NCI-H2081 (cell line): ENCODE results near the gene PPP1CB.
"Not testable (repeated sequence)": the region's sequence is repeated elsewhere in the genome, so short reads cannot be mapped to it uniquely, and the experiment has no call there.

ENCODE experiments used
- DNase-seq, 2 experiments: peaks; one replicate each; lab custom pipeline; 2025; lab: John Stamatoyannopoulos, UW

PPP1CB gene

DNA sequence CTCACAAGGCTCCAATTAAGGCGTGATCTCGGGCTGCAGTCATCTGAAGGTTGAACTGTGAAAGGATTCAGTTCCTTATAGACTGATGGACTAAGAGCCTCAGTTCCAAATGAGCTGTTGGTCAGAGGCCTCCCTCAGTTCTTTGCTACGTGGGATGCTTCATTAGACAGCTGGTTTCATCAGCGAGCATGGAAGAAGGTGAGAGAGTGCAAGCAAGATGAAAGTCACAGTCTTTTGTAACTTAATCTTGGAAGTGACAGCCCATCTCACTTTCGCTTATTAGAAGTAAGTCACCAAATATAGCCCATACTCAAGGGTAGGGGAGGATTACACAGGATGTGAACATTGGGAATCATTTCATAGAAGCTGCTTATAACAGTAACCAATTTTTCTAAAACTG lies 26.8 kb downstream of the PPP1CB start:
- no peak for DNase-seq

DNA sequence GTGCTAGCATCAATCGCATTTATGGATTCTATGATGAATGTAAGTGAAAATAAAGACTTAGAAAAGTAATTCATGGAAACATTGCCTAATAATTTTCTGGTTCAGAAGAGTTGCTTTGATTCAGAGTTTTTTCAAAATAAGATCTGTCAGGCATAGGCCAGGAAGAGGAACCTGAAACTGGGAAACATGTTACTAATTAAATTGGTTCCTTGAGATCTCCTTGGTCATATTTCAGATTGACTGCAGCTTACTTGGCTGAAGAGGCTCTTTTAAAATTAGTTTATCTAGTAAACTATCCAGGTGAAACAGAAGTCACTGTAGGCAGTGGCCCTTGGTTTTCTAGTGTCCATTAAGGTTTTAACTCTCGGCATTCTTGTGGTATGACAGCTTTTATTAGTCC lies 27.4 kb downstream of the PPP1CB start:
- no peak for DNase-seq

DNA sequence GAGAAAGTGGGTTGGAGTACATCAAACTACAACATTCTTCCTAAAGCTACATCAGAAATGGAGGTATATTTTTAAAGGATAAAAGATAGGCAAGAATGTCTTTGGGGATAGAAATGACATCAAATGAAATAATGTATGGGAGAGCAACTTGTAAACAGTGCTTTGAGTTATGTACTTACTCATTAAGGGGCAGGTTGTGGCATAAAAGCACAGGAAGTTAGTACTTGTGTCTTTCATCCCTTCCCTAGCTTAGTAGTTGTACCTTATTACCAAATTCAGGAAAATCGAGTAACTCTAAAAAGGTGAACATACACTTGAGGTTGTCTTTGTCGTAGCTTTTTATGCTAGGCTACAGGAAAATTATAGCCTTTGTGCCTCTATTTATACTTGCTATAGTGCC lies 28.9 kb downstream of the PPP1CB start:
- peak in 1 of 2 experiments; percentile 70 for DNase-seq

DNA sequence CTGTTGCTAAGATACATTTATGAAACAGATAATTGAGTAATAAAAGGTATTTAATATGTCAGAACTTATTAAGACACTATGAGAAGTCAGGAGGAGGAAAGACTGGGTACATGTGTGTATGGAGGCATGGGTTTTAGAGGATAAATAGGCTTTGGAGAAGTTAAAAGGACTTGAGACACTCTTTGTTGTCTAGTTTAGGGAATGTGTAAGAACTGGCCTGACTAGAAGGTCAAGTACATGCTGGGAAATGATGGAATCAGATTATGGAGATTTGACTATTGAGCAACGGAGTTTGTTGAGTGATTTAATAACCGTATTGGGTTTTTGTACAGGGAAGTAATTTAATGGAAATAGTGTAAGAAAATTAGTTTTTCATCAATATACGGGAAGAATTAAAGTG lies 30.8 kb downstream of the PPP1CB start:
- DNase-seq = no peak

DNA sequence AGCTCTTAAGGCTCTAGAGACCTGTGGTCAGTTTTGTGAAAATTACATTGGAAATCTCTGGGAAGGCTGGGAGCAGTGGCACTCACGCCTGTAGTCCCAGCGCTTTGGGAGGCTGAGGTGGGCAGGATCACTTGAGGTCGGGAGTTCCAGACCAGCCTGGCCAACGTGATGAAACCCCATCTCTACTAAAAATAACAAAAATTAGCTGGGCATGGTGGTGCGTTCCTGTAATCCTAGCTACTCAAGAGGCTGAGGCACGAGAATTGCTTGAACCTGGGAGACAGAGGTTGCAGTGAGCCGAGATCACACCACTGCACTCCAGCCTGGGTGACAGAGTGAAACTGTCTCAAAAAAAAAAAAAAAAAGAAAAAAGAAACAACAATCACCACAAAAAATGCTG lies 32.9 kb downstream of the PPP1CB start:
- DNase-seq = not testable (repeated sequence)

DNA sequence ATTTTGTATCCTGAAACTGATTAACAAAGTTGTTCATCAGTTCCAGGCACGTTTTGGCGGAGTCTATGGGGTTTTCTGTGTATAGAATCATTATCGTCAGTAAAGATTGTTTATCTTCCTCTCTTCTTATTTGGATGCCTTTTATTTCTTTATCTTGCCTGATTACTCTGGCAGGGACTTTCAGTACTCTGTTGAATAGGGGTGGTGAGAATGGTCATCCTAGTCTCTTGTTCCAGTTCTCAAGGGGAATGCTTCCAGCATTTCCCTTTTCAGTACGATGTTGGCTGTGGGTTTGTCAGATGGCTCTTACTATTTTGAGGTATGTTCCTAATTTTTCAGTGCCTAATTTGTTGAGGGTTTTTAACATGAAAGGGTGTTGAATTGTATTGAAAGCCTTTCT lies 45.0 kb downstream of the PPP1CB start:
- no peak for DNase-seq

DNA sequence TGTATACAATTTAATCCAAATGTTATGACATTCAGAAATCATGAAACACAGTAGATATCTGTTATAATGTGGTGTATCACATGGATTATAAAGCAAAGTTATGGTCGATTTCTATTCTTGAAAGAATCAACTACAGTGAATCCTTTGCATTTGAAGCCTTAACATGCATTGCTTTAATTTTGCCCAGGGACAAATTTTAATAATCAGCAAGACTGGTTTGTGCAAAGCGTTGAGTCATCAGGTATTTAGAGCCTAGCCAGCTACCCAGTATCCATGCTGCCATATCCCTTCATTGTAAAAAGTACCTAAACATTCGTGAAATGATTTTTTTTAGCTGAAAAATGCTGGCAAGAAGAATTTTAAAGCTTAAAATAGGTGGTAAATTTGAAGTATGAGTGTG lies 50.1 kb downstream of the PPP1CB start:
- no peak for DNase-seq

DNA sequence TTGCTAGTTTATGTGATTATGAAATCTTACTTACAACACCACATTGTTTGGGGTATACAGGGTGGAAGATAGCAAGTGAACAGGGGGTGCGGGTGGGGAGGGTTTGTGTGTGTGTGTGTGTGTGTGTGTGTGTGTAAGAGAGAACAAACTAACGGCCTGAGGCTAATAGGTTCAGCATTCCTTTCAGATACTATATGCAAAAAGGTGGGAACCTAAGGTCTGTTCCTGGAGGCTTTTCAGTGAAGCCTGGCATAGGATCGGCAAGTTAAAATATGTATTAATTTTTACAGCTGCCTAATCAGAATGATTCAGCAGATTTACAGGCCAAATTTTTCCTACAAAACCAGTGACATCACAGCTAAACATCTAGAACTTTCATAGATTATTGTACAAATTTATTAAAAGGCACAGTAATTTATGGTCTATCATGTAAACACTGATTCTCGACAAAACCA lies 51.4 kb downstream of the PPP1CB start:
- no peak for DNase-seq

DNA sequence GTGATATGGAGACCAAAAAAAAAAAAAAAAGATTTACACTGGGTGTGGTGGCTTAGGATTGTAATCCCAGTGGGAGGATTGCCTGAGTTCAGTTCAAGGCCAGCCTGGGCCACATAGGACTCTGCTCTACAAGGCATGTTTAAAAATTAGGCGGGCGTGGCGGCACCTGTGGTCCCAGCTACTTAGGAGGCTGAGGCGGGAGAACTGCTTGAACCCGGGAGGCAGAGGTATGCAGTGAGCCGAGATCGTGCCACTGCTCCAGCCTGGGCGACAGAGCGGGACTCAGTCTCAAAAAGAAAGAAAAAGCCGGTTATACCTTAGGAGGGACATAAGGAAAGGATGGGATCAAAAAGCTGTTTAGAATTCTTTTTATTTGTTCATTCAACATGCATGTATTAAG lies 58.3 kb downstream of the PPP1CB start:
- DNase-seq = no peak

DNA sequence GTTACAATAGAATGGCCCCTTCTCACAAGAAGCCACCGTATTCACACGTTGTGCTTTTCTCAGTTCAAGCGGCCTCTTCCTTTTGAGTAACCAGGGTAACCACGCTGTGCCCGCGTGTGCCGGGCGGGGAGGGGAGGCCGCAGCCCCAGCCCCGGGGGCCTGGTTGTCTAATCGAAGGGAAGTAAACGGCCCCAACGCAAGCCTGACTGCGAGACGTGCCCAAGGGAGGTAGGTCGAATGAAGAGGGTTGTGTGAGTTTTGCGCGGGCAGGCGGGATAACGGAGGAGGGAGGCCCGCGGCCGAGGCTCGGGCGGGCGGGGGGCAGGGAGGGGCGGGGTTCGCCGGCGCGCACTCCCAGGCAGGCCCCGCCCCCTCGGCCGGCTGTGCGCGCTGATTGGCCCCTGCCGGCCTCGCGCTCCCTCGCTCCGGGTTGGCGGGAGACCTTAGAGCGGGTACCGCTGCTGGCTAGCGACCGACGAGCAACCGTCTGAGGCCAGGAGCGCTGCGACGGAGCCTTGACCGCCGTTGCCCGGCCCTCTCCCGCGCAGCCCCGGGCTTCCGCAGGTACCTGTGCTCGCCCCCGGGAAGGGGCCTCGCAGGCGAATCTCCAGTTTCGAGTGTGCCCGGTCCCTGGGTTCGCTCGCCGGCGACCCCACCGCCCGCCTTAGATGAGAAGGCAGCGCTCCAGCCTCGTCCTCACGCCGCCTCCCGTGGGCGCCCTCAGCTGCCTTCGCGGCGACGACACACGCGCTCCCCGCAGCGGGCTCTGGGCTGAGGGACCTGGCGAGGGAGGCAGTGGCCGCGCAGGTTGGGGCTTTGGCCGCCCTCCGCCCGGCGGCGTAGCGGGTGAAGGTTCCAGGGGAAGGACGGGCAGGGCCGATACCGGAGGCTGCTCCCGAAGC lies 59.0 kb downstream of the PPP1CB start, which contains the start of gene SPDYA:
SPDYA (plus strand) TSS at position 451 of the 902 bp plus-strand sequence. CDS start 5,181 bp downstream, outside the sequence.
- DNase-seq = no peak

DNA sequence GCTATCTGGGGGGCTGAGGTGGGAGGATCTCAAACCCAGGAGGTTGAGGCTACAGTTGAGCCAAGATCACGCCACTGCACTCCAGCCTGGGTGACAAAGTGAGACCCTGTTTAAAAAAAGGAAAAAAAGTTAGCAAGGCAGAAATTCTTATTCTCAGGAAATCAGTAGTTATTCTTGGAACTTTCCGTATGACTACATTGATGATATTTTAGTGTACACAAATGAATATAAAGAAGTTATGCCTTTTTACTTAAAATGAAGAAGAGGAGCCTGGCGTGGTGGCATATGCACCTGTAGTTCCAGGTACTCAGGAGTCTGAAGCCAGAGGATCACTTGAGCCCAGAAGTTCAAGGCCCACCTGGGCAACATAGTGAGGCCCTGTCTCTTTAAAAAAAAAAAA lies 66.4 kb downstream of the PPP1CB start:
- DNase-seq = no peak

DNA sequence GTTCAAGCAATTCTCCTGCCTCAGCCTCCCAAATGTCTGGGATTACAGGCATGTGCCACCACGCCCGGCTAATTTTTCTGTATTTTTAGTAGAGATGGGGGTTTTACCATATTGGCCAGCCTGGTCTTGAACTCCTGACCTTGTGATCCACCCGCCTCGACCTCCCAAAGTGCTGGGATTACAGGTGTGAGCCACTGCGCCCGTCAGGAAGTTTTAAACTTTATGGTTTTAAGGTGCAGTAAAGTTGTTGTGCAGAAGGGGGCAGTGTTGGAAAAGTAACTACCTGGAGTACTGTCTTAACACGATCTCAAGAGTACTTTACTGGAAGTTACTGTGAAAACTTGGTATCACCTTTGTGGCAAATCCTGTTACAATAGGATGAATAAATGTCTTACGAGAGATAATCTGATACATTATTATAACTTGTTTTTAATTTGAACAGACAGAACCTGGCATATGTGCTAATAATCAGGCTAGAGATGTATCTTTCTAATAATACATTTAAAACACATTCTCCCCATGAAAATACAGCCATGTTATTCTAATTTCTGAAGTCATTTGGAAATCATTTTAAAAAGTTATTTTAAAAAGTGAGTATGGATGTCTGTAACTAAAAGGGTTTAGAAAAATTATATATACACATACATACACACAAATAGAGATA lies 69.8 kb downstream of the PPP1CB start:
- DNase-seq = peak; percentile 42 to 50

DNA sequence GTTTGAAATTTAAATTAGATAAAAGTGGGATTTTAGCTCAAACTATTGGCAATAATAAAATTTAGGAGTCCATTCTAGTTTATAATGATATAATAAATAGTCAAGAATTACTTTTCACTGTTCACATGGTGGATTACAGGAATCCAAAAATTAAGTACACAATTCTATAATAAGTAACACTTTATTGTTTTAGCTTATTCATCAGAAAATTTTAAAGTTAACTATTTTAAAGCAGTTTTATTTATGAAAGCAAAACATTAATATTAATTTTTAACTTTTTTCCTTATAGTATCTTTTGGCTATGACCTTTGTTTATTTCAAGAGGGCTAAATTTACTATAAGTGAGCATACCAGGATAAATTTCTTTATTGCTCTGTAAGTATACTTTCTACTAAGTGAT lies 70.4 kb downstream of the PPP1CB start:
- no peak for DNase-seq

DNA sequence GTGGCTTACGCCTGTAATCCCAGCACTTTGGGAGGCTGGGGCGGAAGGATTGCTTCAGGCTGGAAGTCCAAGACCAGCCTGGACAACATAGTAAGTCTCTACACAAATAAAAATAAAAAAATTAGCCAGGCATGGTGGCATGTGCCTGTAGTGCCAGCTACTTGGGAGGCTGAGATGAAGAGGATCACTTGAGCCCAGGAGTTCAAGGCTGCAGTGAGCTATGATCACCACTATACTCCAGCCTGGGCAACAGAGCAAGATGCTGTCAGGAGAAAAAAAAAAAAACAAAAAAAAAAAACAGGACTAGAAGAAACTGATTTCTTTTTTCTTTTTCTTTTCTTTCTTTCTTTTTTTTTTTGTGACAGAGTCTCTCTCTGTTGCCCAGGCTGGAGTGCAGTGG lies 72.6 kb downstream of the PPP1CB start:
- no peak for DNase-seq

DNA sequence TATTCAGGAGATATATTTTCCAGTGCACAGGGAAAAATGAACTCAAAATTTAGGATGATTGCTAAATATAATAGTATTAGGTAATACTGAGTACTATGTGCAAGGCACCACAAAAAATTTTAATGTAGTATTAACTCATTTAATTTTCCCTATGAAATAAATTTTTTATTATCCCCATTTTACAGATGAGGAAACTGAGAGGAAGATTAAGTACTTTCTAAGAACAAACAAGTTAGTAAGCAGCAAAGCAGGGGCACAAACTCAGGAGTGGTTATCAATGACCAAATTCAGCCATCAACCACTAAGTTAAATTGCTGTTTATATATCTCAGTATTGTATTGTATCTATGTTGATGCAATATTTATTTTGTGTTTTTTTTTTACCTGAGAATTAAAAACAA lies 73.2 kb downstream of the PPP1CB start:
- no peak for DNase-seq

DNA sequence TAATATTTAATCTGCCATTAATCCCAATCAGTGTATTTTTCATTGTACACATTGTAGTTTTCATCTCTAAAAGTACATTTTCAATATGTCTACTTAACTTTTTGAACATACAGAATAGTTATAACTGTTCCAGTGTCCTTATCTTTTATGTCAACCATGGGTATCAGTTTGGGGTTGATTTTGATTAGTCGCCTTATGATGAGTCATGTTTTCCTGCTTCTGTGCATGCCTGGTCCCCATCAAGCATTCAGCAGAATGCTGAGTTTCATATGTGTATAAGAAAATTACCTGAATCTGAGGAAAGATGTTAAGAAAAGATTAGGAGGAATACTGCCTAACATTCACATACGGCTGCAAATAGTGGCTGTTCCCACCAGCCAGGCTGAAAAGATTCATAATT lies 76.8 kb downstream of the PPP1CB start:
- no peak for DNase-seq

DNA sequence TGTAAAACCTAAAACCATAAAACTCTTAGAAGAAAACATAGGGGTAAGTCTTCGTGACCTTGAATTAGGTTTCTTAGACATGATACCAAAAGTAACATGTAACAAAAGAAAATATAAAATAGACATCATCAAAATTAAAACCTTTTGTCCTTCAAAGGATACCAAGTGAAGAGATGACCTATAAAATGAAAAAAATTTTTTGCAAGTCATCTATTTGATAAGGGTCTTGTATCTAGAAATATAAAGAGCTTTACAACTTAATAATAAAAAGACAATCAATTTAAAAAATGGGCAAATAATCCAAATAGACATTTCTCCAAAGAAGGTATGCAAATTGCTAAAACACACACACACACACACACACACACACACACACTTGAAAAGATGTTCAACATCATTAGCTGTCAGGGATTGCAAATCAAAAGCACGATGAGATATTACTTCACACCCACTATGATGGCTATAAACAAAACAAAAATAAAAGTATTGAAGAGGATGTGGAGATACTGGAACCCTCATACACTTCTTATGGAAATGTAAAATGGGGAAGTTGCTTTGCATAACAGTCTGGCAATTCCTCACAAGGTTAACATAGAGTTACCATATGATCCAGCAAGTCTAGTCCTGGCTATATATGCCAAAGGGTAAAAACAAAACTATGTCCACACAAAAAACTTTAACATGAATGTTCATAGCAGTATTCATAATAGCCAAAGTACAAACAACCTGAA lies 82.3 kb downstream of the PPP1CB start:
- DNase-seq = no peak

DNA sequence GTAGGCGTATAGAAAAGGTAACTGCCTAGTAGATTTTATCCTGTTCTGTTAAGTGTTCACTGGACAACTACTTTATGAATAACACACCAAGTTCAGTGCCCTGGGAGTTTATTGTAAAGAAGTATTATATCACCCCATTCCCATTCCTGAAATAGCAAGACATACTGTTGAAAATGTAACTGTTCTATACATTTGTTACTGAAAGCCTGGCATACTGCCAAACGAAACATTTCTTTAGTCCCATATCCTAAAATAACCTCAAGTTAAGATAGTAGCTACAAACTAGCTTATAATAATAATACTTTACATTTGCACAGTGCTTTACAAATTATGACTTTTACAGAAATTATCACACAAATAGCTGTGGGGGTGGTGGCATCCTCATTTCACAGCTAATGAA lies 84.2 kb downstream of the PPP1CB start:
- no peak for DNase-seq

DNA sequence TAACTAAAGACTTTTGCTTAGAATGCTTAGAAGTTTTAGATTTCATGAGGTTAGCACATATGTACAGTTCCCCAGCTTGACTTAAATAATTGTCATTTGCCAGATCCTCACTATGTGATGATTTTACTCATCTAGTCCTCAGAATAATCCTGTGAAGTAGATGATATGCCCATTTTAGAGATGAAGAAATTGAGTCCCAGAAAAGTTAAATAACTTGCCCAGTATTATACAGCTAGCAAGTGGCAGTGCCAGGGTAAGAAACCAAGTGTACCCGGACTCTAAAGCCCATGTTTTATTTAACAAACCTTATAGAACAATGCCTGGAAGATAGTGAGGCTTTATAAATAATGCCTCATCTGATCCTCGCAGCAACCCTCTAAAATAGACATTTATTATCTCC lies 87.3 kb downstream of the PPP1CB start:
- DNase-seq = no peak

DNA sequence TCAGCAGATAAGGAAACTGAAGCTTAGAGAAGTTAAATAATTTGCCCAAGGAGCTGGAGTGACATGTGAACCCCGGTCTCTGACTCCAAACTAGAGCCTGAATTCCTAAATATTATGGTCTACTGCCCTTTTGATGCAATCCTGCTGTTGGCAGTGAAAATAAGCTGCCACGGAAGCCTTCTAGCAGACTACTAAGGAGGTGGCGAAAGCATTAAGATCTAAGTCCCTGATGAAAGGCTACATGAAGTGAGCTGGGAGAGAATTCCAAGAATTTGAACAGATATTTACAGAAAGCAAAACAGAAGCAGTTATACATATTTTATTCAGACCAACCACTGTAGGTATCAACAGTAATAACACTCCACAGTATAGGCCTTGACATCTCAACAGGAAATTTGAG lies 90.4 kb downstream of the PPP1CB start:
- no peak for DNase-seq
